Coronary artery (tissue), 2 donors: ENCODE data around the gene LYPD6.
A peak's percentile ranks its signal among the peaks of the same experiment; 100 is the strongest.

Experiments
- DNase-seq: peaks from one replicate; pipeline ENCODE4 v3.0.0-alpha.2; 2017; ENCODE audit warnings: low spot score
- H3K27ac ChIP-seq, 2 donors: fragments of 200-600 bp; sonication (generic); one replicate each; pipeline ENCODE4 v1.5.1; 2016 to 2019
- H3K4me3 ChIP-seq: fragments of 200-600 bp; sonication (generic); 2 replicates; pipeline ENCODE4 v1.5.1; 2016; ENCODE audit warnings: mild to moderate bottlenecking, moderate library complexity
- CTCF ChIP-seq: fragments of 200-600 bp; sonication (generic); IDR thresholded peaks from one replicate; pipeline ENCODE4 v1.5.1; 2019; ENCODE audit warnings: antibody characterized with exemption

Gene LYPD6

GRCh38 chr2:149329489-149330126 is 779 bp upstream of the LYPD6 start:
- no peak for DNase-seq
- no peak for TF ChIP-seq CTCF
- Histone ChIP-seq H3K4me3 (peak overlapping the region; percentile 73), H3K27ac (no peak overlapping the region)

- peak overlapping the region; percentile 73 for H3K4me3 ChIP-seq
- TF ChIP-seq CTCF: no peak
- H3K27ac ChIP-seq: no peak overlapping the region
- no peak for DNase-seq
Observed at GRCh38 chr2:149331023-149331400, 625 bp downstream of the LYPD6 start.

GRCh38 chr2:149332364-149332763 is 2.0 kb downstream of the LYPD6 start:
- Histone ChIP-seq H3K27ac (no peak overlapping the region), H3K4me3 (no peak overlapping the region)
- TF ChIP-seq CTCF: no peak
- DNase-seq: no peak

GRCh38 chr2:149333636-149334035 is 3.2 kb downstream of the LYPD6 start:
- no peak overlapping the region for H3K4me3 ChIP-seq
- no peak for DNase-seq
- no peak for TF ChIP-seq CTCF
- H3K27ac ChIP-seq: no peak overlapping the region

- no peak for TF ChIP-seq CTCF
- no peak overlapping the region for H3K27ac ChIP-seq
- no peak for DNase-seq
- H3K4me3 ChIP-seq: no peak overlapping the region
Observed at GRCh38 chr2:149334156-149334555, 3.8 kb downstream of the LYPD6 start.

GRCh38 chr2:149339324-149339723 is 8.9 kb downstream of the LYPD6 start:
- Histone ChIP-seq H3K27ac (no peak overlapping the region), H3K4me3 (no peak overlapping the region)
- DNase-seq: no peak
- TF ChIP-seq CTCF: no peak

- Histone ChIP-seq H3K4me3 (no peak overlapping the region), H3K27ac (no peak overlapping the region)
- TF ChIP-seq CTCF: no peak
- DNase-seq: no peak
Observed at GRCh38 chr2:149342509-149342908, 12.1 kb downstream of the LYPD6 start.
